Measurements from ENCODE around the gene C12orf57. TPM values are rescaled to one million over a fixed set of nuclear protein-coding genes. Genes with fewer than 3 reads are reported as not detected.

The C12orf57 gene
- total and polyA plus RNA-seq, 2 experiments from 2014 or later = 204 to 262 TPM

DNA sequence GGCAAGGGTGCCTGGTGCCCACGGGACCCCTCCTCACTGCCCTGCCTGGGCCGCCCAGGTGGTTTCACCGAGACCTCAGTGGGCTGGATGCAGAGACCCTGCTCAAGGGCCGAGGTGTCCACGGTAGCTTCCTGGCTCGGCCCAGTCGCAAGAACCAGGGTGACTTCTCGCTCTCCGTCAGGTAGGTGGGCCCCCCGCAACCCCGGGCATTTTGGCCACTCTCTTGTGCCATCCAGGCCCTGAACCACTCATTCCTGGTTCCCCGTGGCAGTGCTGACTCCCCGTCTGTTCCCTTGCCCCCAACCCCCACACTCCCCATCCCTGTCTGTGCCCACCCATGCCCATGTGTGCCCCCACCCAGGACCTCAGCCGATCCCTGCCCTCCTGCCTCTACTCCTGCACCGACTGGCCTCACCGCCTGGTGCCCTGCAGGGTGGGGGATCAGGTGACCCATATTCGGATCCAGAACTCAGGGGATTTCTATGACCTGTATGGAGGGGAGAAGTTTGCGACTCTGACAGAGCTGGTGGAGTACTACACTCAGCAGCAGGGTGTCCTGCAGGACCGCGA lies 7.8 kb downstream of the C12orf57 start:
- H3K4me3 ChIP-seq = no peak overlapping the region
- H2AFZ ChIP-seq = no peak overlapping the region
- H3K4me1 ChIP-seq (ENCODE audit: insufficient read depth) = peaks cover 18% of the 10 kb centered on the region
- no peaks in the 10 kb centered on the region for H3K79me2 ChIP-seq (replicated peaks; ENCODE audit: insufficient read depth)
- Mint-ChIP-seq H3K9me3 (no peaks in the 10 kb centered on the region), H3K27me3 (ENCODE audit: insufficient read depth, low read depth, poor library complexity) (peaks cover 26% of the 10 kb centered on the region), H3K27ac (no peak overlapping the region), H3K4me1 (peaks cover 35% of the 10 kb centered on the region), H3K36me3 (ENCODE audit: low read depth) (no peaks in the 10 kb centered on the region), H3K4me3 (no peak overlapping the region)
- TF ChIP-seq STAT1 (IDR thresholded peaks at IDR 0.05; ENCODE audit: unreplicated experiment) = no peak
- TF ChIP-seq ZNF331 (CRISPR knock-in tag; IDR thresholded peaks at IDR 0.05; ENCODE audit: low read depth) = no peak
- TF ChIP-seq EZH2phosphoT487 (IDR thresholded peaks at IDR 0.05; ENCODE audit: unreplicated experiment) = no peak
- TF ChIP-seq, protein P1, sequence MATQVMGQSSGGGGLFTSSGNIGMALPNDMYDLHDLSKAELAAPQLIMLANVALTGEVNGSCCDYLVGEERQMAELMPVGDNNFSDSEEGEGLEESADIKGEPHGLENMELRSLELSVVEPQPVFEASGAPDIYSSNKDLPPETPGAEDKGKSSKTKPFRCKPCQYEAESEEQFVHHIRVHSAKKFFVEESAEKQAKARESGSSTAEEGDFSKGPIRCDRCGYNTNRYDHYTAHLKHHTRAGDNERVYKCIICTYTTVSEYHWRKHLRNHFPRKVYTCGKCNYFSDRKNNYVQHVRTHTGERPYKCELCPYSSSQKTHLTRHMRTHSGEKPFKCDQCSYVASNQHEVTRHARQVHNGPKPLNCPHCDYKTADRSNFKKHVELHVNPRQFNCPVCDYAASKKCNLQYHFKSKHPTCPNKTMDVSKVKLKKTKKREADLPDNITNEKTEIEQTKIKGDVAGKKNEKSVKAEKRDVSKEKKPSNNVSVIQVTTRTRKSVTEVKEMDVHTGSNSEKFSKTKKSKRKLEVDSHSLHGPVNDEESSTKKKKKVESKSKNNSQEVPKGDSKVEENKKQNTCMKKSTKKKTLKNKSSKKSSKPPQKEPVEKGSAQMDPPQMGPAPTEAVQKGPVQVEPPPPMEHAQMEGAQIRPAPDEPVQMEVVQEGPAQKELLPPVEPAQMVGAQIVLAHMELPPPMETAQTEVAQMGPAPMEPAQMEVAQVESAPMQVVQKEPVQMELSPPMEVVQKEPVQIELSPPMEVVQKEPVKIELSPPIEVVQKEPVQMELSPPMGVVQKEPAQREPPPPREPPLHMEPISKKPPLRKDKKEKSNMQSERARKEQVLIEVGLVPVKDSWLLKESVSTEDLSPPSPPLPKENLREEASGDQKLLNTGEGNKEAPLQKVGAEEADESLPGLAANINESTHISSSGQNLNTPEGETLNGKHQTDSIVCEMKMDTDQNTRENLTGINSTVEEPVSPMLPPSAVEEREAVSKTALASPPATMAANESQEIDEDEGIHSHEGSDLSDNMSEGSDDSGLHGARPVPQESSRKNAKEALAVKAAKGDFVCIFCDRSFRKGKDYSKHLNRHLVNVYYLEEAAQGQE (IDR thresholded peaks at IDR 0.05; ENCODE audit: unreplicated experiment) = no peak
- TF ChIP-seq, protein P2, sequence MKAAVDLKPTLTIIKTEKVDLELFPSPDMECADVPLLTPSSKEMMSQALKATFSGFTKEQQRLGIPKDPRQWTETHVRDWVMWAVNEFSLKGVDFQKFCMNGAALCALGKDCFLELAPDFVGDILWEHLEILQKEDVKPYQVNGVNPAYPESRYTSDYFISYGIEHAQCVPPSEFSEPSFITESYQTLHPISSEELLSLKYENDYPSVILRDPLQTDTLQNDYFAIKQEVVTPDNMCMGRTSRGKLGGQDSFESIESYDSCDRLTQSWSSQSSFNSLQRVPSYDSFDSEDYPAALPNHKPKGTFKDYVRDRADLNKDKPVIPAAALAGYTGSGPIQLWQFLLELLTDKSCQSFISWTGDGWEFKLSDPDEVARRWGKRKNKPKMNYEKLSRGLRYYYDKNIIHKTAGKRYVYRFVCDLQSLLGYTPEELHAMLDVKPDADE (IDR thresholded peaks at IDR 0.05) = no peak
- TF ChIP-seq EZH2 (IDR thresholded peaks at IDR 0.05; ENCODE audit: low read depth, unreplicated experiment) = no peak
- TF ChIP-seq, protein P3, sequence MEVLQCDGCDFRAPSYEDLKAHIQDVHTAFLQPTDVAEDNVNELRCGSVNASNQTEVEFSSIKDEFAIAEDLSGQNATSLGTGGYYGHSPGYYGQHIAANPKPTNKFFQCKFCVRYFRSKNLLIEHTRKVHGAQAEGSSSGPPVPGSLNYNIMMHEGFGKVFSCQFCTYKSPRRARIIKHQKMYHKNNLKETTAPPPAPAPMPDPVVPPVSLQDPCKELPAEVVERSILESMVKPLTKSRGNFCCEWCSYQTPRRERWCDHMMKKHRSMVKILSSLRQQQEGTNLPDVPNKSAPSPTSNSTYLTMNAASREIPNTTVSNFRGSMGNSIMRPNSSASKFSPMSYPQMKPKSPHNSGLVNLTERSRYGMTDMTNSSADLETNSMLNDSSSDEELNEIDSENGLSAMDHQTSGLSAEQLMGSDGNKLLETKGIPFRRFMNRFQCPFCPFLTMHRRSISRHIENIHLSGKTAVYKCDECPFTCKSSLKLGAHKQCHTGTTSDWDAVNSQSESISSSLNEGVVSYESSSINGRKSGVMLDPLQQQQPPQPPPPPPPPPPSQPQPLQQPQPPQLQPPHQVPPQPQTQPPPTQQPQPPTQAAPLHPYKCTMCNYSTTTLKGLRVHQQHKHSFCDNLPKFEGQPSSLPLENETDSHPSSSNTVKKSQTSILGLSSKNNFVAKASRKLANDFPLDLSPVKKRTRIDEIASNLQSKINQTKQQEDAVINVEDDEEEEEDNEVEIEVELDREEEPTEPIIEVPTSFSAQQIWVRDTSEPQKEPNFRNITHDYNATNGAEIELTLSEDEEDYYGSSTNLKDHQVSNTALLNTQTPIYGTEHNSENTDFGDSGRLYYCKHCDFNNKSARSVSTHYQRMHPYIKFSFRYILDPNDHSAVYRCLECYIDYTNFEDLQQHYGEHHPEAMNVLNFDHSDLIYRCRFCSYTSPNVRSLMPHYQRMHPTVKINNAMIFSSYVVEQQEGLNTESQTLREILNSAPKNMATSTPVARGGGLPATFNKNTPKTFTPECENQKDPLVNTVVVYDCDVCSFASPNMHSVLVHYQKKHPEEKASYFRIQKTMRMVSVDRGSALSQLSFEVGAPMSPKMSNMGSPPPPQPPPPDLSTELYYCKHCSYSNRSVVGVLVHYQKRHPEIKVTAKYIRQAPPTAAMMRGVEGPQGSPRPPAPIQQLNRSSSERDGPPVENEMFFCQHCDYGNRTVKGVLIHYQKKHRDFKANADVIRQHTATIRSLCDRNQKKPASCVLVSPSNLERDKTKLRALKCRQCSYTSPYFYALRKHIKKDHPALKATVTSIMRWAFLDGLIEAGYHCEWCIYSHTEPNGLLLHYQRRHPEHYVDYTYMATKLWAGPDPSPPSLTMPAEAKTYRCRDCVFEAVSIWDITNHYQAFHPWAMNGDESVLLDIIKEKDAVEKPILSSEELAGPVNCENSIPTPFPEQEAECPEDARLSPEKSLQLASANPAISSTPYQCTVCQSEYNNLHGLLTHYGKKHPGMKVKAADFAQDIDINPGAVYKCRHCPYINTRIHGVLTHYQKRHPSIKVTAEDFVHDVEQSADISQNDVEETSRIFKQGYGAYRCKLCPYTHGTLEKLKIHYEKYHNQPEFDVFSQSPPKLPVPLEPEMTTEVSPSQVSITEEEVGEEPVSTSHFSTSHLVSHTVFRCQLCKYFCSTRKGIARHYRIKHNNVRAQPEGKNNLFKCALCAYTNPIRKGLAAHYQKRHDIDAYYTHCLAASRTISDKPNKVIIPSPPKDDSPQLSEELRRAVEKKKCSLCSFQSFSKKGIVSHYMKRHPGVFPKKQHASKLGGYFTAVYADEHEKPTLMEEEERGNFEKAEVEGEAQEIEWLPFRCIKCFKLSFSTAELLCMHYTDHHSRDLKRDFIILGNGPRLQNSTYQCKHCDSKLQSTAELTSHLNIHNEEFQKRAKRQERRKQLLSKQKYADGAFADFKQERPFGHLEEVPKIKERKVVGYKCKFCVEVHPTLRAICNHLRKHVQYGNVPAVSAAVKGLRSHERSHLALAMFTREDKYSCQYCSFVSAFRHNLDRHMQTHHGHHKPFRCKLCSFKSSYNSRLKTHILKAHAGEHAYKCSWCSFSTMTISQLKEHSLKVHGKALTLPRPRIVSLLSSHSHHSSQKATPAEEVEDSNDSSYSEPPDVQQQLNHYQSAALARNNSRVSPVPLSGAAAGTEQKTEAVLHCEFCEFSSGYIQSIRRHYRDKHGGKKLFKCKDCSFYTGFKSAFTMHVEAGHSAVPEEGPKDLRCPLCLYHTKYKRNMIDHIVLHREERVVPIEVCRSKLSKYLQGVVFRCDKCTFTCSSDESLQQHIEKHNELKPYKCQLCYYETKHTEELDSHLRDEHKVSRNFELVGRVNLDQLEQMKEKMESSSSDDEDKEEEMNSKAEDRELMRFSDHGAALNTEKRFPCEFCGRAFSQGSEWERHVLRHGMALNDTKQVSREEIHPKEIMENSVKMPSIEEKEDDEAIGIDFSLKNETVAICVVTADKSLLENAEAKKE (CRISPR knock-in tag; IDR thresholded peaks at IDR 0.05) = no peak
- TF ChIP-seq CREB1 (CRISPR knock-in tag; IDR thresholded peaks at IDR 0.05; ENCODE audit: low read depth) = no peak
- TF ChIP-seq, protein P4, sequence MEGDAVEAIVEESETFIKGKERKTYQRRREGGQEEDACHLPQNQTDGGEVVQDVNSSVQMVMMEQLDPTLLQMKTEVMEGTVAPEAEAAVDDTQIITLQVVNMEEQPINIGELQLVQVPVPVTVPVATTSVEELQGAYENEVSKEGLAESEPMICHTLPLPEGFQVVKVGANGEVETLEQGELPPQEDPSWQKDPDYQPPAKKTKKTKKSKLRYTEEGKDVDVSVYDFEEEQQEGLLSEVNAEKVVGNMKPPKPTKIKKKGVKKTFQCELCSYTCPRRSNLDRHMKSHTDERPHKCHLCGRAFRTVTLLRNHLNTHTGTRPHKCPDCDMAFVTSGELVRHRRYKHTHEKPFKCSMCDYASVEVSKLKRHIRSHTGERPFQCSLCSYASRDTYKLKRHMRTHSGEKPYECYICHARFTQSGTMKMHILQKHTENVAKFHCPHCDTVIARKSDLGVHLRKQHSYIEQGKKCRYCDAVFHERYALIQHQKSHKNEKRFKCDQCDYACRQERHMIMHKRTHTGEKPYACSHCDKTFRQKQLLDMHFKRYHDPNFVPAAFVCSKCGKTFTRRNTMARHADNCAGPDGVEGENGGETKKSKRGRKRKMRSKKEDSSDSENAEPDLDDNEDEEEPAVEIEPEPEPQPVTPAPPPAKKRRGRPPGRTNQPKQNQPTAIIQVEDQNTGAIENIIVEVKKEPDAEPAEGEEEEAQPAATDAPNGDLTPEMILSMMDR (conservative IDR thresholded peaks at IDR 0.05; ENCODE audit: low read depth in 2 of 2) = no peak
- TF ChIP-seq ZNF114 (CRISPR knock-in tag; IDR thresholded peaks at IDR 0.05) = no peak
- no peak for TF ChIP-seq JUNB (IDR thresholded peaks at IDR 0.05; ENCODE audit: unreplicated experiment)
- no peak for TF ChIP-seq POLR2AphosphoS5 (IDR thresholded peaks at IDR 0.05; ENCODE audit: low read depth)
- H3K27me3 ChIP-seq (ENCODE audit: insufficient read depth) = no peaks in the 10 kb centered on the region
- ATAC-seq = no peak
- no peaks in the 10 kb centered on the region for H3K9me2 ChIP-seq (ENCODE audit: insufficient read depth)
- H4K20me1 ChIP-seq (replicated peaks; ENCODE audit: insufficient read depth) = no peaks in the 10 kb centered on the region
- no peak for DNase-seq (ENCODE audit: low spot score)
- H3F3A ChIP-seq (replicated peaks; ENCODE audit: low read depth) = peaks cover 8% of the 10 kb centered on the region; the same call in 1 of the 2 replicates
- no peak overlapping the region for H3K27ac ChIP-seq (ENCODE audit: low read depth)
- H3K4me2 ChIP-seq = no peak overlapping the region
- H3K36me3 ChIP-seq (ENCODE audit: insufficient read depth) = no peaks in the 10 kb centered on the region
